Measurements from ENCODE around the gene UROC1.

GRCh38 chr3:126540342-126540849 lies 22.8 kb upstream of the UROC1 start:
- no peak for TF ChIP-seq CTCF (IDR thresholded peaks at IDR 0.05)
- no peak for TF ChIP-seq POLR2A (IDR thresholded peaks at IDR 0.05)
